OCI-M1 (cell line): ENCODE measurements around the gene SMIM38.
"Not testable (repeated sequence)": the region's sequence is repeated elsewhere in the genome, so short reads cannot be mapped to it uniquely, and the experiment has no call there.

ENCODE experiments used
- DNase-seq: peaks from one replicate; lab custom pipeline; 2025; lab: John Stamatoyannopoulos, UW

SMIM38 gene

DNA sequence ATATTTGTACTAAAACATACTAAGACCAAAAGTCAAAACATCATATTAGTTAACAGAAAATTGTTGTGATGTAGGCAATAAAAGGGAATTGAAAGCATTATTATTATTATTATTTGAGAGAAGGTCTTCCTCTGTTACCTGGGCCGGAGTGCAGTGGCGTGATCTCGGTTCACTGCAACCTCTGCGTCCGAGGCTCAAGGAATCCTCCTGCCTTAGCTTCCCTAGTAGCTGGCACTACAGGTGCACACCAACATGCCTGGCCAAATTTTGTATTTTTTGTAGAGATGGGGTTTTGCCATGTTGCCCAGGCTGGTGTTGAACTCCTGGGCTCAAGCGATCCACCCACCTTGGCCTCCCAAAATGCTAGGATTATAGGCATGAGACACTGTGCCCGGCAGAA, 15.6 kb upstream of the SMIM38 start:
- not testable (repeated sequence) for DNase-seq

DNA sequence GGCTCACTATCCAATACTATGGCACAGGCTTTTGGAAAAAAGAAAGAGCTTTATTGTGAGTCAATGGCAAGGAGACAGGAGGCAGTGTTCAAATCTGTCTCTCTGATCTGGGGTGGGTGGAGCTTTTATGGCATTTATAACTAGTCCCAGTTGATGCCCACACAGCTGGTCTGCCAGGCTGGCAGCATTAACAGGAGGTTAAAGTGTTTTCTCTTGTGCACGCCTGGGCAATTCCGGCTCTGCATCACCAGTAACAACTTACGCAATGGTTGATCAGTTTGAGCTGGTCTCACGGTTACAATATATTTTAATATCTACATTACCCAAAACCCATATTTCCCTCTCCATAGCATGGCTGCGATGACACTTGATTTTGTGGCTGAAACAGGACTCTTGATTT, 15.1 kb upstream of the SMIM38 start:
- no peak for DNase-seq

DNA sequence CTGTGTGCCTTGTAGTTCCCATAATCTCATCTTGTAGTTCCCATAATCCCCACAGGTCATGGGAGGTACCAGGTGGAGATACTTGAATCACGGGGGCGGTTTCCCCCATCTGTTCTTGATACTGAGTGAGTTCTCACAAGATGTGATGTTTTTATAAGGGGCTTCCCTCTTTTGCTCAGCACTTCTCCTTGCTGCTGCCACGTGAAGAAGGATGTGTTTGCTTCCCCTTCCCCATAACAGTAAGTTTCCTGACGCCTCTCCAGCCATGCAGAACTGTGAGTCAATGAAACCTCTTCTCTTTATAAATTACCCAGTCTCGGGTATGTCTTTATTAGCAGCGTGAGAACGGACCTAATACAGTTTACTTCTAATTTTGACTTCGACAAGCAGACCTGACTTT, 14.0 kb upstream of the SMIM38 start:
- DNase-seq = peak; percentile 47

DNA sequence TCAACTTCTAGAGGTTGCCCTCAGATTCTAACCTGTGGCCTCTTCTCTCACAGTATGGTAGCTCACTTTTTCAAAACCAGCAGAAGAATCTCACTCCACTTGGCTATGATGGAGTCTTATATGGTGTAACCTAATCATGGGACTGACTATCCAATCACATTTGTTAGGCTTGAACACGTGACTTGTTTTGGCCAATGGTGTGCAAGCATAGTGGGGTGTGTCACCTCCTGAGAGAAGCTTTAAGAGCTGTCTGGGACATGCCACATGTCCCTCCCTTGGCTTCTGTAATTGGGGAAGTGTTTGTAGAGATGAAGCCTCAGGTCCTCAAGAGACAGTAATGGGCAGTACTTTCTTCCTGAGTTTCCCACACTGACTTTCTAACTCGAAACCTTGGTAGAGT, 12.8 kb upstream of the SMIM38 start:
- peak; percentile 69 for DNase-seq

DNA sequence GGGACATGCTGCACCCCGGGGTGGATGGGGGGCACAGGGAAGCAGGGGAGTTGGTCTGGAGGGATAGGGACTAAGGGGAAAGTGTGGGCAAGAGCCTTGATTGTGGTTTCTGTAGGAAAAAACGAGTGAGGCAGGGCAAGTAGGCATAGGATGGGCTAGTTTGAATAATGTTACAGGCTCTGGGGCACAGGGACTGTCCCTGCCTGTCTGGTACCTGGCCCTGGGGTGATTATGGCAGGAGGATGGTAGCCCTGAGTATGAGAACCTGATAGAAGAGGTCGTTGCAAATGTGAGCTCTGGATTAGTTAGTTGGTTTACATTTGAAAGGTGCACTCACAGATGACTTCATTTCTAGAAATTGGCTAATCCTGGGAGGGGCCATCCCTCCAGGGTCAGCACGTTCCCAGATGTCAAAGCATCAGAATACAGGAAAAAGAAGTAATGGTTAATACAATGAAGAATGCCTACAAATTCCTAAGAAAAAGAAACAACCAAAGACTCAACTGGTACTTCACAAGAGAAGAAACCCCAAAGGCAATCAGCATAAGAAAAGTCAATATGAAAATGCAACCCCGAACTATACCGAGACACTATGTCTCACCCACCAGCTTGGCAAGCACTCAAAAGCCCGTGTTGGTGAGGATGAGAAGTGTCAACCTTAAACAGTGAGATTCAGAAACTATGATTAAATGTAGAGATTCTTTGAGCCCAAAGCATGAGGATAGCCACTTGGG, 11.3 kb upstream of the SMIM38 start:
- no peak for DNase-seq

DNA sequence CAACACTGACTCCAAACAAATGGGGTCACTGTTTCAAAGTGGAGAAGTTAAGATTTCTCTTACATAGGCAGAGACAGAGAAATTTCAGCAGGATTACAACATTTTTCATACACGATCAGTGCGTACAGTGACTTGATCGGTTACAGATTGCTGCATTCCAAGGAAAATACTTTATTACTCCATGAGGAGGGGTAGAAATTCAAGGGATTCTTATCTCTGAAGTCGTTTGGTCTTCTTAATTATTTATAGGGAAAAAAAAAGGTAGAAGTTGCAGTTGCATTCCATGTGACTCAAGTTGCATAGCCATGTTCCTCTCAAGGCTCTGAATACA, 10.7 kb upstream of the SMIM38 start:
- DNase-seq = no peak

DNA sequence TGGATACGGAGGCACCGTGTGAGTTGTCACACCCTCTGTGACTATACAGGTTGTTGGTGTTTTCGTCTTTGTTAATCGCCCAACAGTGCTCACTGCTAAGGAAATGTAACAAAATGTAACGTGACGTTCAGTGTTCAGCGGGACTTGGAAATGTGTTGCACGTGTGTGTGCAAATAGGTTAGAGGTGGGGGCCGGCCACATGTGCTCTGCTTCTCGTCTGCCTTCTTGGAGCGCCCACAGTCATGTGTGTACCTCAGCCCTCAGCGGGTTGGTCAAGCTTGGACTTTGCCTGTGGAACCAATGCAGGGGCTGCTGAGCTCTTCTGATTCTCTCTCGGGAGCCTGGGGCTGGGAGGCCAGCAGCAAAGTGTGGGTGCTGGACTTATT, 7.4 kb upstream of the SMIM38 start:
- DNase-seq = no peak

DNA sequence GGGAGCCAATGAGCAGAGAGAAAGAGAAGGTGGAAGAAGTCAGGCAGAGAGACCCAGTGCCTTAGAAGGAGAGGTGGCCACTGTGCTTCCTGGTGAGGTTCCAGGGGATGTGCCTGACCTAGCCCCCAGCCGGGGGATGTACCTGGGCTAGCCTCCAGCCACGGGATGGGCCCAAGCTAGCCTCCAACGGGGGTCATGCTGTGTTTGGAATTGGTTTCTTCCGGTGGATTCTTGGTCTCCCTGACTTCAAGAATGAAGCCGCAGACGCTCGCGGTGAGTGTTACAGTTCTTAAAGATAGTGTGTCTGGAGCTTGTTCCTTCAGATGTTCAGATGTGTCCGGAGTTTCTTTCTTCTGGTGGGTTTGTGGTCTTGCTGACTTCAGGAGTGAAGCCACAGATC, 6.9 kb upstream of the SMIM38 start:
- no peak for DNase-seq

DNA sequence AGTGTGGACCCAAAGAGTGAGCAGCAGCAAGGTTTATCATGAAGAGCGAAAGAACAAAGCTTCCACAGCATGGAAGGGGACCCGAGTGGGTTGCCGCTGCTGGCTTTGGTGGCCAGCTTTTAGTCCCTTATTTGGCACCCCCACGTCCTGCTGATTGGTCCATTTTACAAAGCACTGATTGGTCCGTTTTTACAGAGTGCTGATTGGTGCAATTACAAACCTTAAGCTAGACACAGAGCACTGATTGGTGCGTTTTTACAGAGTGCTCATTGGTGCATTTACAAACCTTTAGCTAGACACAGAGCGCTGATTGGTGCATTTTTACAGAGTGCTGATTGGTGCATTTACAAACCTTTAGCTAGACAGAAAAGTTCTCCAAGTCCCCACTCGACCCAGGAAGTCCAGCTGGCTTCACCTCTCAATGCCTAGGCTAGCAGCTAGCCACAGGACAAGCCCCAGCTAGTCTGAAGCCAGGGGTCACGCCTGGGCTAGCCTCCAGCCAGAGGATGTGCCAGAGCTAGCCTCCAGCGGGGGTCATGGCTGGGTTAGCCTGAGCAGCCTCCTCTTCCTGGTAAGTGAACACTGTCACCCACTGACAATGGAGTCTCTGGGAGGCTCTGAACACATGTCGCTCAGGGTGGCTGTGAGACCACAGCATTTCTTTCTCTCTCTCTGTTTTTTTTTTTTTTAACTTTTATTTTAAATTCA, 6.2 kb upstream of the SMIM38 start:
- DNase-seq = not testable (repeated sequence)

DNA sequence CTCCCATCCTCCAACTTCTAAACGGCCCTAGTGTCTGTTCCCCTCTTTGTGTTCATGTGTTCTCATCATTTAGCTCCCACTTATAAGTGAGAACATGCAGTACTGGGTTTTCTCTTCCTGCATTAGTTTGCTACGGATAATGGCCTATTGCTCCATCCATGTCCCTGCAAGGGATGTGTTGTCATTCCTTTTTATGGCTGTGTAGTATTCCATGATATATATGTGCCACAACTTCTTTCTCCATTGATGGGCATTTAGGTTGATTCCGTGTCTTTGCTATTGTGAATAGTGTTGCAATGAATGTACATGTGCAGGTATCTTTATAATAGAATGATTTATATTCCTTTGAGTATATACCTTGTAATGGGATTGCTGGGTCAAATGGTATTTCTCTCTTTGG, 5.6 kb upstream of the SMIM38 start:
- no peak for DNase-seq

DNA sequence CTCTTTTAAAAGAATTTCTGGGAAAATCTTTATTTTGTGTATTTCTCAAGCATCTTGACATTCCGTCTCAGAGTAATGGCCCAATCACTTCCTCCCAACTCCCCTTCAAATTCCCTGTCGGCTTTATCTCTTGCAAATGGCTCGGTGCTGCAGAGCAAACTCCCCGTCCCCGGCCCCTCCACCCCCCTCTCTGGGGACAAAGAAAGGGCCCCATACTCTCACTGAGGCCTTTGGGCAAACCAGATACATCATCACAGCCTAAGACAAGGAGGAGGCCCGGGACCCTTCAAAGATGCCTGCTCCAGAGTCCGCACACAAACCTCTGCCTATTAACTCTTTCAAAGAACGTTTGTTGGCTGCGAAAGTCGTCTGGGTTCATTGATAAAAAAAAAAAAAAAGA, 3.9 kb upstream of the SMIM38 start:
- DNase-seq = no peak

DNA sequence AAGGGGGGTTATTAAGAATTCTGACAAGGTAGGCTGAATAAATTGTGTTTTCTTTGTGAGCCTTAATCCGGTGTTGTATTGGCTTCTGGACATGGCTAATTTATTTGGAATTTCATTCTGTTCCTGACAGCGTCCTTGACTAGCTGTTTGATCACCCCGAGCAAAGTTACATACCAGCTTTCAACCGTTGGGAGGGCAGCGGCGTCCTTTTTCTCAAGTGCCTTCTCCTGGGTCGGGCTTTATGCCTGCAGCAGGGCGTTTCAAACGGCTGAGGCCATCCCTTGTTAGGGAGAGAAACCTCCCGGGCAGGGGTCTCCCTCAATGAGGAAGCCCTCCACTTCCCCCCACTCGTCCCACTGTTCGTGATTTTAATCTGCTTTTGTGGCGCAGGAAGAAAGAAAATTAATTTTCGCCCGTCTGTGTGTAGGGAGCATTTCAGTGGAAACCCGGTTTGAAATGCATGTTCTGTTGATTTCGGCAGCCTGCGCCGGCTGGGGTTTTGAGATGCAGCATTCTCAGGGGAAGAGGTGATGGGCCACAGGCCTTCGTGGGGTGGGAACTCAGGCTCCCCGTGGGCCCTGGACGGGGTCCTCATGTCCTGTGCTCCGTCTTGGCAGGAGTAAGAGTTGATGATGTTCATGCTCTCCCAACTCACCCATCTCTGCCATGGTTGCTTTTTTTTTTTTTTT, 2.9 kb upstream of the SMIM38 start:
- DNase-seq = no peak

DNA sequence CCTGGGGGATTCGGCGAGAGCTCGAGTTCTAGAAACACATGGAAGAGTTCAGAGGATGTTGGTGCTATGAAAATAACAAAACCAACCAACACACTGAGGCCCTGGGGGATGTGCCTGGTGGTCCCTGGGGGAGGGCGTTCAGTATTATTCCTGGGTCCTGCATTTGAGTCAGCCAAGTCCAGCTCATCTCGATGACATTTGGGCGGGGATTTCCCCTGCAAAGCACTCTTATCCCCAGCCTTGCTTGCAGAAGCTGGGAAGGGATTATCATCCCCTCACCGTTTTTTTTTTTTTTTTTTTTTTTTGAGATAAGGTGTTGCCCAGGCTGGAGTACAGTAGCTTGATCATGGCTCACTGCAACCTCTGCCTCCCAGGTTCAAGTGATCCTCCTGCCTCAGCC, 2.1 kb upstream of the SMIM38 start:
- DNase-seq = no peak

DNA sequence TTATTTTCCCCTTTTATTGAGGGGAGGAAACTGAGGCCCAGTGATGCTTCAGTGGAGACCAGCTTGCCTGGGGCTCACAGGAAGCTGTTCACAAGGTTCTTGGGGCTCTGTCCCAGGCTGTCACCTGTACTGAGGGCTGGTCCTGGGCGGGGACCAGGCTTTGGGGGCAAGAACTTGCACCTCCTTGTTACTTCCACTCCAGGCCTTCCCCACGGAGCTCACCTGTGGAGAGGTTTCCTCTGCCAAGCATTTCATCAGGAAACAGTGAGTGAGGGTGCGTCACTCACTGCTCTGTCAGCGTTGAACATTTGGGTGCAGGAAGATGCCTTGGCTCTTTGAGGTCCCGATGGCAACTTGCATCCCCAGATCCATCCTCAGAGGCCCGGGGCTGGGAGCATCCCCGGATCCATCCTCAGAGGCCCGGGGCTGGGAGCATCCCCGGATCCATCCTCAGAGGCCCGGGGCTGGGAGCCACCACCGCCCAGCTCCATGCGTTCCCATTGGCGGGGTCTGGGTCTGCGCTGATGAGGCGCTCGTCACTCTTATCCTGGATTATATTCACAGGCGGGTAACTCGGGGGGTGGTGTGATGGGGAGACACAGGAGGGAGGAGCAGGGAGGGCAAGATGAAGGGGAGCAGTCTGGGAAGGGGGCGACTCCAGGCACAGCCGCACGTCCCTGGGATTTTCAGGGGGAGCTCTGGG, 1.4 kb upstream of the SMIM38 start:
- DNase-seq = no peak

DNA sequence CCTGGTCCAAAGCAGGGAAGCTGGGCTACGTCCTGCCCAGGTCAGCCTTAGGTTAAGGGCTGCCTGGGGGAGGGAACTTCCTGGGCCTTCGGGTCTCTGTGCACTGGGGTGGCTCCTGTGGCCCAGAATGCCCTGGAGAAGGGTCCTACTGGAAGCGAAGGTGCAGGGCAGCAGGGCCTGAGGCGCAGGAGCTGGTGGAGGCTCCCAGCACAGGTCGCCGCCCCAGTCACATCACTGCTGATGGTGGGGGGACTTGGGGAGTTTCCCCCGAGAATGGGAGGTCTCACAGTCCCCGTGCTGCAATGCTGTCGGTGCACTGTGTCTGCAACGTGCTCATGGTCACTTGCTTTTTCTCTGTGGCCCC, 815 bp upstream of the SMIM38 start:
- no peak for DNase-seq

DNA sequence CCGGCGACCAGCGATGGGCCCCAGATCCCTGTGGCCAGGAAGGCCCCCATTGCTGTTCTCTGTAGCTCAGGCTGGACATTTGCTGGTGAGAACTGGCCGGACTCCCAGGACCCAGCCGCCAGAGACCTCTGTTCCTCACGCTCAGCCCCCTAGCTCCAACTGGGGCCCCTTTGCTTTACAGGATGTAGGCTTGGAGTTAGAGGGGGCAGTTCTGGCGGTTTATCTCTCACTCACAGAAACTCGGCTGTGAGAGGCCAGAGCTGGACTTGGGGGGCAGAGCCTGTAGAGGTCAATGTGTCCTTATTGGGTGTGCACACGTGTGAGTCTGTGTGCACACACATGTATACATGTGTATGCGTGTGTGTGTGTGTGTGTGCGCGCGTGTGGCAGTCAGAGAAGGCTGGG, 502 bp downstream of the SMIM38 start:
- no peak for DNase-seq

DNA sequence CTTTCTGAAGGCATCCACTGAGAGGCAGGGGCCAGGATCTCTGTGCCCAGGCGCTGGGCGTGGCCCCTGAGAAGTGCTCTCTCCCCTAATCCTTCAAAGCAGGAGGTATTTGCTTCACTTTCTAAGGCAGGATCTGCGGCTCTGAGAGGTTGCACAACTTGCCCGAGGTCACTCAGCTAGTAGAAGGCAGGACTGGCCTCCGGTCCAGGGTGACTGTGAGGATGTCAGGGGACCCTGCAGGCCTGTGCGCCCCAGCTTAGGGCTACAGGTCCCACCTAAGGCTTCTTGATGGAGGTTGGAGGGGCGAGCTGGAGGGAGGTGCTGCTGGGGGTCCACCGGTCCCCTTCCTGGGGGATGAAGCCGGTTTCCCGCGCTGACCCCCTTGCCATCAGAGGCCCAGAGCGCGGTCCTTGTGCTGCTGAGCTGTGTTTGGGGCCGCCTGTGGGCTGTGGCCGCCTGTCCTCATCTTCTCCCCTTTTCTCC, 979 bp downstream of the SMIM38 start:
- no peak for DNase-seq

DNA sequence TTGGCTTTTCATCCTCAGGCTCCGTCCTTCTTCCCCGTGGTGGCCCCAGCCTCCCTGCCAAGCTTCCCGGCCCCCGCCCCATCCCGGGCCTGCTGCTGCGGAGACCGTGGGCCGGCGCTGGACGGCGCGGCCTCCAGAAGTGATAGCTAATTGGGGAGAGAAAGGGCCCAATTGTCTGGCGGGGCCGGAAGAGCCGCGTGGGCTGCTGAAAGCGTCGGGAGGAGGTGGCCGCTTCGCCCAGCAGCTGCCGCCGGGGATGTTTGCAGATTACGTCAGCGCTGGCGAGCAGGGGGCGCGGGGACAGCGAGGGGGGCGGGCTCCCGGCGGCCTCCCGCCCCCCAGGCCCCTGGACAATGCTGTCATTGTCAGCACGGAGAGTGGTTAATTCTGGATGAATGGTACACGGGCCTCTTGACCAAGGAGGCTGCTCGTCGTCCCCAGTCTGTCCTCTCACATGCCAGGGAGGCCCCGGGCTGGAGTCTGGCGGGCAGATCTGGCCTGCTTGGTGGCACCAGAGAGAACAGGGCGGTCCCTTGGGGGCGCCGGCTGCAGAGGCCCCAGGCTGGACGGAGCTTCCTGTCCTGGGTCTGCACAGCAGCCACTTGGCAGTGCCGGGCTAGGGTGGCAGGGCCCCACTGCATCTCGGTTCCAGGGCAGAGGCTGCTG, 1.6 kb downstream of the SMIM38 start:
- DNase-seq = no peak

DNA sequence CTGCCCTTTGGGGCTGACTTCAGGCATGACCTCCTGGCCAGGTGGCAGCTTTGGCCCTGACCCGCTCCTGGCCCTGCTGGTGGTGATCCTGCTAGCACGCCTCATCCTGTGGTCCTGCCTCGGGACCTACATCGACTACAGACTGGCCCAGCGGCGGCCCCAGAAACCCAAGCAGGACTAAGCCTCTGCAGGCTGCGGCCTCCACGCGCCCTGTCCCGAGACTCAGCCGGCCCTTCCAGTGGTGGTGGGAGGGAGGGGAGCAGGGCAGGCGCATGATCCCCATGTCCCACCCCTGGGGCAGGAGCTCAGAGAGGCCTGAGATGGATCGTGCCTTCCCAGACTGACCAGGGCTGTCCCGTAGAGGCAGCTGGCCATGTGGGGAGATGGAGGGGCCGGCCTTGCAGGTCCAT, 2.1 kb downstream of the SMIM38 start:
- DNase-seq = no peak

DNA sequence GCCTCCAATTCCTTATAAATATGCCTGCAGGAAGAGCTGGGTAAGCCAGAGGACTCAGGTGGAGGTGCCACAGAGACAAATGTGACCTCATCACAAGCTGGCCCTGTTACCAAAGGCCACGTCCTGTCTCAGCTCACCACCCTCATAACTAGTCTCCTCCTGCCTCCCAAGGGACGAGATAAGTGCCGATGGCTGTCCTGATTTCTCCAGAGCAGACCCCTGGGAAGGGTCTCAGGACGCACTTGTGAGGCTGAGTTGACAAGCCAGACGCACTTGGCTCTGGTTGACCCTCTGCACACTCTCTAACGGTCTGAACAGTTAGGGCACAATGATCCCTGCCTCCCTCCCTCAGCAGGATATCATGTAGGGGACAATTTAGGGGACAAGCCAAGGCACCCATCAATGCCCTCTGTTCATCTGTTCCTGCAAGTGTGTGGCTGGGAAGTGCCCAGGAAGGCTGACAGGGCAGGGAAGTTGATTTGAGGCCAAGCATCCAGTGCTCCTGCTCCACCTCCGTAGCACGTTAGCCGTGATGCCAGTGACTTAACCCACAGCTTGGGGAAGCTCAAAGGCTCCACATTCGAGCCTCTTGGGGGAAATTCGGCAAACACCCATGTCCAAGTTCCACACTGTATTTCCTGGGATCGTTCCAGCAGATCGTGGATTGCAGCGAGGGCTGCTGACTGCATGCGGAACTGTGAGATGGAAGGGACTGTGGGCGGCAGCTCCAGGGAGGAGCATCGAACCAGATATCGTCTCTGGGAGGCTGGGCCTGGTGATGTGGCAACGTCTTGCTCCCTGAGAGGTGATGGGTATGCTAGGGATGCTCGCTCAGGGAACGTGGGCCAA, 2.8 kb downstream of the SMIM38 start:
- DNase-seq = no peak

DNA sequence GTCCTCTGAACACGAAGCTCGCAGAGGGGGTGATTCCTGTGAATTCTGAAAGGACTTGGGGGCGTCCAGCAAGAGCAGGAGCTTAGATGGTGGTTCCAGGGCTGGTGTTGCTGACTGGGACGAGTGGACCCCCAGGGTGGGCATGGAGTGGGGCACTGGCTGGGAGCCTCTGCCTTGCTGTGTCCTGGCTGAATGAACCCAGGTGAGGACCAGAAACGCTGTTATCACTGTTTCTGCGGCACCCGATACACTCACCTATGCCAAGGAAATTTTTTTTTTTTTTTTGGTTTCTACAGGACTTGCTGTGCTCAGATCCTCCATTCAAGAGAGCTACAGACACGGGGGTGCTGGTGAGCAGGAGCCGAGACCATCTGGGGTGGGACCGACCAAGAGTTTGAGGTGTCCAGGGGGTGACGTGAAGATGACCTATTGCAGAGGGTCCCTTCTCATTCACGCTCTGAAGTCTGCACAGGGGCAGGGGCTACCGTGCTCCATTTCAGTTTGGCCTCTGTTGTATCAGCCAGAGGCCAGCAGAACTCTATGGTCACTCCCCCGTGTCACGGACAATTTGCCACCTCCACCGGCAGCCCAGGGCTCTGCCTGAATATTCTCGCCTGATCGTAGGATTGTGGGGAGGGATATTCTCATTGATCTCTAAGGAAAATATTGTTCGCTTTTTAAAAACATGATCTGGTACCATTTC, 3.6 kb downstream of the SMIM38 start:
- DNase-seq = no peak
